GM18868 (cell line): ENCODE data around the gene KIF5A.
A peak's percentile ranks its signal among the peaks of the same experiment; 100 is the strongest.
"Not testable (repeated sequence)": the region's sequence is repeated elsewhere in the genome, so short reads cannot be mapped to it uniquely, and the experiment has no call there.

Experiments used
- ATAC-seq: cut with Tn5 transposase; IDR thresholded peaks from one replicate; pipeline ENCODE4 v1.9.1; 2021; ENCODE audit warnings: mild to moderate bottlenecking, moderate library complexity; ENCODE audit not compliant: unreplicated experiment

KIF5A gene

DNA sequence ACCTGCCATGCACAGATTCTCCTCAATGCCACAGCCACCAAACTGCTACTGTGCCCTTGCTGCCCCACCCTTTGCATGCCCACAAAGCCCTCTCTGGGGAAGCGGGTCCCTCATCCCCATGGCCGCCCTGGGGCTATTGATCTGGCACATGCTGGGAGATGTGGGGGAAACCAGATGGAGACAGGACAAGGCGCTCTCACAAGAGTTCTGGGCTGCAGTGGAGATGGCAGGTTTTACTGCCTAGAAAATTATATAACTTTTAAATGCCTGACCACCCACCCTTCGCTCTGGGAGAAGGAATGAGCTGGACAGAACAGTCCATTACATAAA, 30.6 kb downstream of the KIF5A start:
- no peak for ATAC-seq

DNA sequence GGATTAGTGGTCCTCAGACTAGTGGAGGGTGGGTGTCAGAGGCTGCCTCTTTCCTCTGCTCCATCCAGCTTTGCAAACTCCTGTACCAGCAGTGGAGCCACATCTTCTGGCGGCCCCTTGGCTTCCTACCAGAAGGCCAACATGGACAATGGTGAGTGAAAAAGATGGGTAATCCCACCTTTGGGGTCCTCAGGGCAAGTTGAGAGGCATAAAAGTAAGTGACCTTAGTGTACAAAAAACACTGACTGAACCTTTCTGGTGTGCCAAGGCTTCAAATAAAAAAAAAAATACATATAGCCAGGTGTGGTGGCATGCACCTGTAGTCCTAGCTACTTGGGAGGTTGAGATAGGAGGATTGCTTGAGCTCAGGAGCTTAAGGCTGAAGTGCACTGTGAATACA, 32.0 kb downstream of the KIF5A start:
- no peak for ATAC-seq

DNA sequence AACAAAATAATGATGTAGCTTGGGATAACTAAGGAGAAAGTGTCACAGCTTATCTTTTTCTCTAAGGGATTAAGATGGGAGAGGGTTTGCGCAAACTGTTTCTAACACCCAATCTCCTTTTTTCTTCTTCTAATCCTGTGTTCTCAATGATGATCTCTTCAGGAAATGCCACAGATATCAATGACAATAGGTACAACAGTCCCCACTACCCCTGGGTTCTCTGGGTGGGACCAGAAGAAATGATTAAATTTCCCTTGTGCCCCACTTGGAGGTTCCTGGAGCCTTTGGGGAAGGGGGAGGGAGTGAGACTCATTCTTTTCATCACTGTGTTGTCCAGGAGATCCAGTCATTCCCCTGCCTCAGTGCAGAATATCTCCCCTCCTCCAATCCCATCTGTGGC, 32.6 kb downstream of the KIF5A start:
- ATAC-seq: no peak

DNA sequence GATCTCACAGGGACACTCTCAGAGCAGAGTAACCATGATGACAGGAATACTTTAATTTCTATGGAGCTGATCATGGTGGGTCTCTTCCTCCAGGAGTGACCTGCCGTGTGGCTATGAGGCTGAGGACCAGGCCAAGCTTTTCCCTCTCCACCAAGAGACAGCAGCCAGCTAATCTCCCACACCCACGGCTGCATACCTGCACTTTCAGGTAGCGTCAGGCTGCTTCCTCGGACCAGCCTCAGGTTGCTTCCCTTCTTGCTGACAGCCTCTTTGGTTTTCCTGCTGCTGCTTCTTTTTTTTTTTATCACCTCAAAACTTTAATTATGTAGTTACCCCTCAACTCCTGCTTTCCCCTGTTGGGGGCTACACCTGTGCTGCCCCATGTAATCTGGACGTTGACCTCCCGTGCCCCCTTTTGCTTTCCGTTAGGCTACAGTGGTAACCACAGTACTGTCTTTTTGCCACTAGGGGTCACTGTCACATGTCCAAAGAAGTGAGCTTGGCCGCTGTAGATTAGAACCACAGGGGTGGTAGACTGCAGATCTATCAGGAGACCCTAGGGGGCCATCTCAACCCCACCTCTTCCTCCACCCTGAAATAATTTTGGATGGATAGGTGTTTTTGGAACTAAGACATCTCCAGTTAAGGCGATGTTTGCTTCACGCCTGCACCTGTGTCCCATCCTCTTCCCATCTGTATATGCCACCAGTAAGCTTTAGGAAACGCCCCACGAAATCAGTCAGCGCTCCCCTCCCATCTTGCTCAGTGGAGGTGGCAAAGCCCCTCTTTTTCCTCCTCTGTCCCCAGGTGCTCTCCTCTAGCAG, 33.4 kb downstream of the KIF5A start:
- peak; percentile 96 for ATAC-seq

DNA sequence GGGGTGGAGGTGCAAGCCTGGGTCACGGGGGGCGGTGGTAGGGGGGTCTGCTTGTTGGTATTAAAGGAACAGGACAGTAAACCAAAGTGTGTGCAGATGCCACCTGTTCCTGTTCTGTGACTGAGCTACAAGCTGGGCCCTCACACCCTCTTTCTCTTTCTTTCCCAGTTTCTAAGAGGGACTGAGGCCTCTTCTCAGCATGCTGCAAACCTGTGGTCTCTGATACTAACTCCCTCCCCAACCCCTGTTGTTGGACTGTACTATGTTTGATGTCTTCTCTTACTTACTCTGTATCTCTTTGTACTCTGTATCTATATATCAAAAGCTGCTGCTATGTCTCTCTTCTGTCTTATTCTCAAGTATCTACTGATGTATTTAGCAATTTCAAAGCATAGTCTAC, 34.2 kb downstream of the KIF5A start:
- no peak for ATAC-seq

DNA sequence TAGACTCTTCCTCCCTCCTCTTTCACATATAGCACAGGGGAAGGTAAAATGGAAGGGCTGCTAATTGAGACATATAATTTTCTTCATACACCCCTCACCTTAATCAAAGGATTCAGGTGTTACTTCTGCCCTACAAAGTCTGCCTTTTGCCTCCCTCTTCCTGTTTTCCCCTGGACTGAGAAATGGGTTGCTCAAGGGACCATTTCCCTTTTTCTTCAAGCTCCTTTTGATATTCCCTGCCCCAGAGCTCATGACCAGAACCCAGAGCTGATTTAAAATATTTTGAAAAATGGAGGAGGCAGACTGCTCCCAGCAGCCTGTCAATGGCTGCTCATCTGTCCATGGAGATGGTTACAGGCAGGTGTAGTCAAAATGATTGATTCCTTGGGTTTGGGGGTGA, 34.8 kb downstream of the KIF5A start:
- ATAC-seq: no peak

DNA sequence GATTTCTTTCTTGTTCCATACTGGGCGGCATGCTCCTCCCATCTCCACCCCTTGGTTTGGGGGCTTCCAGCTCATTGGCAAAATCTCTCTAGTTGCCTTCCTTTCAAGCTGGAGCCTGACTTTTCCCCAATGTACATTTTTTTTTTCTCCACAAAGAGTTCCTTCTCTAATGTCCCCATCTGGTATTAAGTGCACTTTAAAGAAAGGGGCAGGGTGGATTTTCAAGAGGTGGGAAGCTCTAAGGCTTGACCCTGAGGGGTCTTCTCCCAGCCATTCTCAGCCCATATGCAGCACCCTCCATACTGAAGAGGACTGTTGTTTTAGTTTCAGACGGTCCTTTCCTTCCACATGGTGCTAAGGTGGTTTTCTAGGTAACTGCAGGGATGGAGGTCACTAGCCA, 35.3 kb downstream of the KIF5A start:
- no peak for ATAC-seq

DNA sequence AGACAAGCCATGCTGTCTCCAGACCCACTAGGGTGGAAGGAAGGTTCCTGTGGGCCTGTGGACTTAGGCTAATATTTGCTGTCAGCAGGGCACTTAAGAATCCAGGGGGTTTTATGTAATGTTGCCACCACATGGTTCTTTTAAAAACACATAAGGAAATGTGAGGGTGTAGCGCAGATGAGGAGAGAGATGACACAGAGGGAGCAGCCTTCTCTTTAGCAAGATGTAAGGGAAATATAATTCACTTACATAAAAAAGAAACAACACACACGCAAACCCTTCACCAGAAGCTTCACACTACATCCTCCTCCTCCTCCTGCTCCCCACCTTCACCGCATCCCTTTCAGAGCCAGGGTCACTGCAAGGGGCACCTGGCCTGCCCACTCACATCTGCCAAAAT, 36.3 kb downstream of the KIF5A start:
- no peak for ATAC-seq

DNA sequence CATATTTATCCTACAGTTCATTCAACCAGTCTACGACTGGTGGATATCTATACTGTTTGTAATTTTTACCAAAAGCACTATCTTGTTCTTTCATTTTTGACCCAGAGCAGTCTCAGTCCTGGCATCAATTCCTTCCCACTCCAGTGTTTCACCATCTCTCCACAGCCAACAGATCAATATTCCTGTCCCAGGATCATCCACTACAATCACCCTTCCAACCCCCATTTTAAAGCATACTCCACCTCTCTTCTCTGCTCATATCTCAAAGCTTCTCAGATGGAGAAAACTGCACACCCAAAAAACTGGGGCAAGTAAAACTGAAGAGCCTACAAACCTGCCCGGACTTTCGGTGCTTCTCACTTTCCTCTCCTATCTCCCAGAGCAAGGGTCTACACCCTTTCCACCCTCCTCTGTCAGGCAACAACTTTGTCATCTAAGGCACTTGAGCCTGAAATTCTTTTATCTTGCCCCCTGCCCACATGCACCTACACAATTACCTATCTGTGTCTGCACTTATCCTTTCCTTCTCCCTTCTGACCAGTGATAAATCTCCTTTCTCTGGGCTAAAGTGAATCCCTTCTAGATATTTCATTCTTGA, 37.1 kb downstream of the KIF5A start:
- ATAC-seq: no peak

- not testable (repeated sequence) for ATAC-seq
These were observed 39.2 kb downstream of the KIF5A start for GRCh38 chr12:57588951-57589610.

GRCh38 chr12:57590479-57590863, 40.6 kb downstream of the KIF5A start:
- no peak for ATAC-seq

- ATAC-seq: peak; percentile 99
These were observed 41.3 kb downstream of the KIF5A start, which contains the start of gene PIP4K2C for GRCh38 chr12:57590864-57591781. Gene PIP4K2C, plus strand, starts transcription at chr12:57591192. Its CDS starts 98 bp downstream, at chr12:57591290.

DNA sequence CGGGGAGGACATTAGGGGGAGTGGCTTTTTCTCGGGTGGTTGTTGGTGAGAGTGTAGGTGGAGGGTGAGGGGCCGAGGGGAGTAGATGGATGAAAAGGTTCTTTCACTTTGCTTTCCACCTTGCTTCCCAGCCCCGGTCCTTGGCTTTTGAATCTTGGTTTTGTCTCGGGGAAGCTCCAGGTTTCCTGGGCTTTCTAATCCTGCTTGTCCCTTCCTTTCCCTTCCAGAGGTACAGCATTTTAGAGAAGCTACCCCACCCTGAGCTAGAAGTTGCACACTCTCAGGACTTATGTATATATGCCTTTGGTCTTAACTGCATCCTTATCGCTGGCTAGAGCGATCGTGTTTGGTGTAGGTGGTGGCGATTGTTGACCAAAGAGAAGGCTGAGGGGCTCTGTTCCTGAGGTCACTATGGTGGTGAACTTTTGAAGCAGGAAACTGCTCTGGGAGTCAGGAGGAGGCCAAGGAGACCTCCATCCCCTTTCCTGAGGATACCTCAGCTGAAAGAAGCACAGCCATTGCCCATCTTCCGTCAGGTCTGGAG, 42.0 kb downstream of the KIF5A start:
- ATAC-seq: no peak

DNA sequence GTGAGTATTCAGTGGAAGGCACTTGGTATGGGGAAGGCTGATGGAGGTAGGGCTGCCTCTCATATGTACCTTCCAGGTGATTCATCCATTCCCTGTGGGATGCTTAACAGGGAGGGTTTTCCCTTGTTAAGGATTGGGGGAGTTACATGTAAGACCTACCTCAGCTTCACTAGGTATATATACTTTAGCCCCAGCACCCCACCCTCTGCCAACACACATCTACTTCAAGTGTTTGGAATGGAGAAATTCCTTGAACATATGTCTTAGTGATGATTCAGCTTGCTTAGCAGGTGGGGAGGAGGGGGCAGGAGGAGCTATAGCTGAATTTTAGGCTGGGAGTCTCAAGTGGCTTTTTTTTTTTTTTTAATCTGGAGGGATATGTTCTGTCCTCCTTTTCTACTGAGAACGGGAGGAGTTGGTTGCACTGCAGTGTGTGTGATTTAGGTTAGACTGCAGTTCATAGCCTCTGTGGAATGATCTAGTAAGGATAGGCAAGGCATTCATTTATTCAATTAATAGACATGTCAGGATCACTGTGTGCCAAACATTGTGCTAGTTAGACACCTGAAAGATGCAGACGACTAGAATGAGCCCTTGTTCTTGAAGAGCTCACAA, 42.8 kb downstream of the KIF5A start:
- ATAC-seq: no peak

DNA sequence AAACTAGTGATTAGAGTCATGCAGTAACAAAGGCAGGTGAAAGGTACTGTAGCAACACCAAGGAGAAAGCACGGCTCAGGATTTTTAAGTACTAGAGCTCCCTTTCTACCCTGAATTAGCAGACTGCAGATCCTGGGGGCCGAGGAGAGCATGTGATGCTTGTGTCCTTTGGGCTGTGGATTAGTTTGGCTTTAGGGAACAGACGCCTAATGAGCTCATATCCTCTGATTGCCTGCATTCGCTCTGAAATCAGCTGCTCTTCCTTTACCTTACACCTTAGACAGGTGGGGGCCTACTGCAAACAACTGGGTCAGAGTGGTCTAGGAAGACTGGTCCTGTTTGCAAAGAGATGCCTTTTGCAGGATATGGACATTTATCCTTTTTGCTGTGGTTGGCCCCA, 43.3 kb downstream of the KIF5A start:
- ATAC-seq: no peak

- no peak for ATAC-seq
These were observed 50.6 kb downstream of the KIF5A start for GRCh38 chr12:57600395-57600794.

DNA sequence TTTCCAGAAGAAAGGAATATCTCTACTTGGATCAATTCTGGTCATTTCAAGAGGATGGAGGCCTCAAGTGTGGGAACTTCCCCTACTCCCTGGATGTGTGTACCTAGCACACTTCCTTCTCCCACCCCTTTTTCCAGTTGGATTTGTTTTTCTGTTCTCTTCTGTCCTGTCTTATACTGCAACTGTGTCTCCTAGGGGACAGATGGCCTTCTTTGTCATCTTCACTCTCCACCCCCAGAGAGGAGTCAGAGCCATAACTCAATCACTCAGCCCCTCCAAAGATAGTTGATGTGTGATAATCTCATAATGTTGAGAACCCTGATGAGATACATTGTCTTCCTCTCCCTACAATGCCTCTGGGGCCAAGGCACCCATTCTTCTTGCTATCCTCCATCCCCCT, 52.7 kb downstream of the KIF5A start:
- ATAC-seq: no peak

- no peak for ATAC-seq
These were observed 53.5 kb downstream of the KIF5A start for GRCh38 chr12:57603324-57603723.

DNA sequence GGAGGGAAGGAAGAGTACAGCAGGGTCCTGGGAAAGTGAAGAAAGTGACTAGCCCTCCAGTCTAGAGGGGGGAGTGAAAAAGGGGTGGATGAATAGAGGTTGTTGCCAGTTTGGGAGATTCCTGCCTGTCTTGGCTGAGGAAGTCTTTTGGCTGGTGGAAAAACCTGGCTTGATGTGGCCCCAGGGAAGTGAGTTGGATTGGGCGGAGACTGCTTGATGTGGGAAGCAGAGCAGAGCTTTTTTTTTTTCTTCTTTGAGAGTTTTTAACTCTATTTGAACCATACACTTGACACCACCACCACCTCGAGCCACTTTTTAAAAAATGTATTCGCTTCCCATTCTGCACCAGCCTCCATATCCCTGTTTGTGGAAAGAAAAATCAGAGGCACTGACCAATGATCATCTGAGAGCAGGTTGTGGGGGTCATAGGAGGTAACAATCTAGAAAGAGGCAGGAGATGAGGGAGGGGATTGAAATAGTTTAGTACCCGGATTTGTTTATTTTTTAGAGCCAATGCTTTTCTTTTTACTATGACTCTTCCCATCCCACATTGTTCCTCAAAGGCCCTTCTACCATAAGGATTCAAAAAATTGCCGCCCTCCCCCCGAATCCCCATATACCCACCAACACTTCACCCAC, 54.1 kb downstream of the KIF5A start:
- ATAC-seq: no peak

- ATAC-seq: peak; percentile 72
These were observed 54.7 kb downstream of the KIF5A start, which contains the start of gene DTX3 for GRCh38 chr12:57604454-57604991. Gene DTX3, plus strand, starts transcription at chr12:57604824. Its CDS starts 1,694 bp downstream, at chr12:57606518.
